ENCODE data around the gene UNC119. TPM values are rescaled to one million over a fixed set of nuclear protein-coding genes. Genes with fewer than 3 reads are reported as not detected.
A peak's percentile ranks its signal among the peaks of the same experiment; 100 is the strongest.

The UNC119 gene
- polyA plus RNA-seq, 1 donor (not counting 4 experiments of a cell fraction or from before 2014, with no cell fraction given) = 60.0 TPM

- Histone ChIP-seq H3K27me3 (ENCODE audit: control insufficient read depth, extremely low read depth, insufficient read depth, low read length) (no peaks in the 10 kb centered on the region), H4K20me1 (ENCODE audit: control insufficient read depth, extremely low read depth, insufficient read depth, low read length) (no peaks in the 10 kb centered on the region), H3K9ac (ENCODE audit: control insufficient read depth, extremely low read depth, insufficient read depth, low read length) (peak overlapping the region; percentile 93), H3K9me3 (ENCODE audit: control insufficient read depth, low read depth, low read length) (no peaks in the 10 kb centered on the region), H2AFZ (ENCODE audit: control insufficient read depth, low read length) (no peak overlapping the region), H3K27ac (ENCODE audit: control insufficient read depth, insufficient read depth, low read length) (peak overlapping the region; percentile 95), H3K9me1 (ENCODE audit: control insufficient read depth, extremely low read depth, insufficient read depth, low read length) (no peaks in the 10 kb centered on the region), H3K4me2 (ENCODE audit: control insufficient read depth, extremely low read depth, insufficient read depth, low read depth, low read length) (peak overlapping the region; percentile 74), H3K4me3 (ENCODE audit: control insufficient read depth in 2 of 3, extremely low read depth in 1 of 3, insufficient read depth in 2 of 3, low read depth in 1 of 3, low read length in 3 of 3) (peak overlapping the region; percentile 64 to 89 (median 89)), H3K4me1 (ENCODE audit: control insufficient read depth, extremely low read depth, insufficient read depth, low read length) (peaks cover 18% of the 10 kb centered on the region), H3K36me3 (ENCODE audit: control insufficient read depth in 2 of 2, extremely low read depth in 1 of 2, insufficient read depth in 2 of 2, low read length in 2 of 2) (peaks cover 0 to 6% of the 10 kb centered on the region in 2 experiments), H3K79me2 (ENCODE audit: control insufficient read depth, insufficient read depth, low read length) (peaks cover 6% of the 10 kb centered on the region)
- FAIRE-seq (no peak), DNase-seq (ENCODE audit: low read depth, low spot score) (no peak)
- dilution Hi-C loops (cut with MboI; ENCODE audit: extremely low pct_ligation_motif_present, low sequenced_read_pairs) = no loop called here
- TF ChIP-seq, protein P1, sequence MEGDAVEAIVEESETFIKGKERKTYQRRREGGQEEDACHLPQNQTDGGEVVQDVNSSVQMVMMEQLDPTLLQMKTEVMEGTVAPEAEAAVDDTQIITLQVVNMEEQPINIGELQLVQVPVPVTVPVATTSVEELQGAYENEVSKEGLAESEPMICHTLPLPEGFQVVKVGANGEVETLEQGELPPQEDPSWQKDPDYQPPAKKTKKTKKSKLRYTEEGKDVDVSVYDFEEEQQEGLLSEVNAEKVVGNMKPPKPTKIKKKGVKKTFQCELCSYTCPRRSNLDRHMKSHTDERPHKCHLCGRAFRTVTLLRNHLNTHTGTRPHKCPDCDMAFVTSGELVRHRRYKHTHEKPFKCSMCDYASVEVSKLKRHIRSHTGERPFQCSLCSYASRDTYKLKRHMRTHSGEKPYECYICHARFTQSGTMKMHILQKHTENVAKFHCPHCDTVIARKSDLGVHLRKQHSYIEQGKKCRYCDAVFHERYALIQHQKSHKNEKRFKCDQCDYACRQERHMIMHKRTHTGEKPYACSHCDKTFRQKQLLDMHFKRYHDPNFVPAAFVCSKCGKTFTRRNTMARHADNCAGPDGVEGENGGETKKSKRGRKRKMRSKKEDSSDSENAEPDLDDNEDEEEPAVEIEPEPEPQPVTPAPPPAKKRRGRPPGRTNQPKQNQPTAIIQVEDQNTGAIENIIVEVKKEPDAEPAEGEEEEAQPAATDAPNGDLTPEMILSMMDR (optimal IDR thresholded peaks at IDR 0.05 in 1 of 3, IDR thresholded peaks at IDR 0.05 in 1 of 3, conservative IDR thresholded peaks at IDR 0.05 in 1 of 3; ENCODE audit: extremely low read depth in 1 of 3, insufficient read depth in 2 of 3, low read length in 3 of 3) = no peak
- TF ChIP-seq EZH2 (IDR thresholded peaks at IDR 0.05; ENCODE audit: low read length) = no peak
These were observed 45.4 kb upstream of the UNC119 start for GRCh38 chr17:28597606-28598383.

DNA sequence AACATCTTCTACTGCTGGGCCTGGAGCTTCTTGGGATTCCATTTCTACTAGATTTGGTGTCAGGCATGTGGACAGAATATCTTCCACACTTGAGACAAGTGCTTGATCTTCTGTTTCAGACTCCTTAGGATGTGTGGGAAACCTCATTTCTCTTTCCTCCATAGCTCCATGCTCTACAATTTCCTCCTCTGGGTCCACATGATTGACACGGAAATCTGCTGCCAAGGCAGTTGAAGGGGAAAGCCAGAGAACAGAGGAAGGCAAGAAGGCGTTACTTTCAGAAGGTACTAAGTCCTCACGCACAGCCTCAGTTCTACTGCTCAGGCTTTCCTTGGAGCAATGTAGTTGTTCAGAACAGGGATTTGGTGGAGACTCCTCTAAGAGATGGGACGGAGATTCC, 39.8 kb upstream of the UNC119 start:
- no peaks in the 10 kb centered on the region for H3K79me2 ChIP-seq (ENCODE audit: control insufficient read depth, insufficient read depth, low read length)
- H3K9me3 ChIP-seq (ENCODE audit: control insufficient read depth, low read depth, low read length) = no peaks in the 10 kb centered on the region
- no peak overlapping the region for H3K4me2 ChIP-seq (ENCODE audit: control insufficient read depth, extremely low read depth, insufficient read depth, low read depth, low read length)
- TF ChIP-seq, protein P1 (optimal IDR thresholded peaks at IDR 0.05 in 1 of 3, IDR thresholded peaks at IDR 0.05 in 1 of 3, conservative IDR thresholded peaks at IDR 0.05 in 1 of 3; ENCODE audit: extremely low read depth in 1 of 3, insufficient read depth in 2 of 3, low read length in 3 of 3) = no peak
- TF ChIP-seq EZH2 (IDR thresholded peaks at IDR 0.05; ENCODE audit: low read length) = no peak
- H3K4me3 ChIP-seq (ENCODE audit: control insufficient read depth in 2 of 3, extremely low read depth in 1 of 3, insufficient read depth in 2 of 3, low read depth in 1 of 3, low read length in 3 of 3) = no peak overlapping the region
- no peaks in the 10 kb centered on the region for H3K9me1 ChIP-seq (ENCODE audit: control insufficient read depth, extremely low read depth, insufficient read depth, low read length)
- H4K20me1 ChIP-seq (ENCODE audit: control insufficient read depth, extremely low read depth, insufficient read depth, low read length) = no peaks in the 10 kb centered on the region
- no peaks in the 10 kb centered on the region for H3K27me3 ChIP-seq (ENCODE audit: control insufficient read depth, extremely low read depth, insufficient read depth, low read length)
- no peak overlapping the region for H2AFZ ChIP-seq (ENCODE audit: control insufficient read depth, low read length)
- H3K27ac ChIP-seq (ENCODE audit: control insufficient read depth, insufficient read depth, low read length) = no peak overlapping the region
- FAIRE-seq (no peak), DNase-seq (ENCODE audit: low read depth, low spot score) (no peak)
- H3K36me3 ChIP-seq (ENCODE audit: control insufficient read depth in 2 of 2, extremely low read depth in 1 of 2, insufficient read depth in 2 of 2, low read length in 2 of 2) = peaks cover 15 to 17% of the 10 kb centered on the region in 2 experiments
- peaks cover under 1% of the 10 kb centered on the region for H3K4me1 ChIP-seq (ENCODE audit: control insufficient read depth, extremely low read depth, insufficient read depth, low read length)
- H3K9ac ChIP-seq (ENCODE audit: control insufficient read depth, extremely low read depth, insufficient read depth, low read length) = no peak overlapping the region
- dilution Hi-C loops (cut with MboI; ENCODE audit: extremely low pct_ligation_motif_present, low sequenced_read_pairs) = no loop called here
